Mucosa of rectum (tissue), 2 donors: Measurements from ENCODE around the gene TBC1D24.

Source experiments
- H3K27ac ChIP-seq, 2 donors: one replicate each; pipeline ENCODE4 v1.7.0; 2013; ENCODE audit warnings: inconsistent platforms in 2 of 2, low read depth in 2 of 2, low read length in 2 of 2
- H3K27me3 ChIP-seq, 2 donors: one replicate each; pipeline ENCODE4 v1.7.0; 2013; ENCODE audit warnings: low read length in 2 of 2; ENCODE audit not compliant: control insufficient read depth in 2 of 2, insufficient read depth in 2 of 2
- H3K36me3 ChIP-seq, 2 donors: one replicate each; pipeline ENCODE4 v1.7.0; 2013; ENCODE audit warnings: low read length in 2 of 2; ENCODE audit not compliant: control insufficient read depth in 2 of 2, insufficient read depth in 2 of 2
- H3K4me1 ChIP-seq, 2 donors: one replicate each; pipeline ENCODE4 v1.7.0; 2013; ENCODE audit warnings: low read length in 2 of 2, mild to moderate bottlenecking in 1 of 2; ENCODE audit not compliant: control insufficient read depth in 2 of 2, insufficient read depth in 2 of 2
- H3K4me3 ChIP-seq, 2 donors: one replicate each; pipeline ENCODE4 v1.7.0; 2013; ENCODE audit warnings: low read length in 2 of 2
- H3K9ac ChIP-seq, 2 donors: one replicate each; pipeline ENCODE4 v1.7.0; 2013; ENCODE audit warnings: low read length in 2 of 2, low read depth in 1 of 2, mild to moderate bottlenecking in 1 of 2
- H3K9me3 ChIP-seq, 2 donors: one replicate each; pipeline ENCODE4 v1.7.0; 2013; ENCODE audit warnings: low read length in 2 of 2; ENCODE audit not compliant: control insufficient read depth in 2 of 2
- donor health status: healthy.
- donor health status: Normal muscosa, but diverticular disease.

Gene TBC1D24

DNA sequence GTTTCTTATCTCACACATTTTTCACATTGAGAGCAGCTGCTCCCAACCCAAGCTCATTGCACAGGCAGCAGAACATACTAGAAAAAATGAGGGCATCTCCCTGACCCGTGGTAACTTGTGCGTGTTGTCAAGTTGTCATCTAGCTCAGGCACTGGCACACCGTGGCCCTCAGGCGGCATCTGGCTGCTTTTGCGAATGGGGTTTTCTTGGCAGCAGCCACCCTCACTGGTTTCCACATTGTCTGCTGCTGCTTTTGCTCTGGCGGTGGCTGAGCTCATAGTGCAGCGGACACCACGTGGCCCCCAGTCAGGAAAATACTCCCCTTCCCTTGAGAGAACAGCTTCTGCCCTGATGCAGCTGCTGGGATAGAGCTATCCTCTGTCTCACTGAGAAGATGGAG lies 24.4 kb upstream of the TBC1D24 start:
- no peak overlapping the region for H3K4me3 ChIP-seq
- no peak overlapping the region for H3K27ac ChIP-seq
- no peak overlapping the region for H3K9ac ChIP-seq
- peaks cover 8 to 22% of the 10 kb centered on the region in 2 donors for H3K36me3 ChIP-seq
- H3K4me1 ChIP-seq = no peaks in the 10 kb centered on the region
- no peaks in the 10 kb centered on the region for H3K9me3 ChIP-seq
- no peaks in the 10 kb centered on the region for H3K27me3 ChIP-seq

GRCh38 chr16:2450975-2451381 lies 23.9 kb upstream of the TBC1D24 start:
- no peak overlapping the region for H3K27ac ChIP-seq

DNA sequence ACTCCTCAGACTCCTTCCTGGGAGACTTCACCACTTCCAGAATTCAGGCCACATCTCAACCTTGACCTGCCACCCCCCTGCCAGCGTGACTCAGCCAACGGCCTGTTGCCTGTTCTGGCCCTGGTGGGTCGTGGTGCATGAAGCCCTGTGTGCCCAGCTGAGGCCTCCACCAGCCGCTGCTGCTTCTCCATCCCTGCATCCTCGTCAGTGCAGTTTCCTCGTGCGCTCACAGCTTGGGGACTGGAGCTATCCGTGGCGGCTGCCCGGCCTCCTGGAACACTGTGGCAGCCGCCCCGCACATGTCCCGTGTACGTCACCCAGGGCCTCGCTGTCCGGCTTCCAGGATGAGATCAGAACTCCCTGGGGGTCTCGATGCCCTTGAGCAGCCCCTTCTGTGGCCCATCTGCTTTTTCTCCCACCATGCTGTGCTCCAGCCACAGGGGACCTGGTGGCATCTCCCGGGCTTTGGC lies 23.0 kb upstream of the TBC1D24 start:
- Histone ChIP-seq H3K4me1 (no peaks in the 10 kb centered on the region), H3K9ac (no peak overlapping the region), H3K27ac (no peak overlapping the region), H3K4me3 (no peak overlapping the region), H3K36me3 (peaks cover 3 to 22% of the 10 kb centered on the region in 2 donors), H3K27me3 (no peaks in the 10 kb centered on the region), H3K9me3 (no peaks in the 10 kb centered on the region)

More at GRCh38 chr16:2450975-2451381, 23.9 kb upstream of the TBC1D24 start:
- Histone ChIP-seq H3K36me3 (peaks cover 8 to 23% of the 10 kb centered on the region in 2 donors), H3K4me1 (no peaks in the 10 kb centered on the region), H3K27me3 (no peaks in the 10 kb centered on the region), H3K4me3 (no peak overlapping the region), H3K9me3 (no peaks in the 10 kb centered on the region), H3K9ac (no peak overlapping the region)

DNA sequence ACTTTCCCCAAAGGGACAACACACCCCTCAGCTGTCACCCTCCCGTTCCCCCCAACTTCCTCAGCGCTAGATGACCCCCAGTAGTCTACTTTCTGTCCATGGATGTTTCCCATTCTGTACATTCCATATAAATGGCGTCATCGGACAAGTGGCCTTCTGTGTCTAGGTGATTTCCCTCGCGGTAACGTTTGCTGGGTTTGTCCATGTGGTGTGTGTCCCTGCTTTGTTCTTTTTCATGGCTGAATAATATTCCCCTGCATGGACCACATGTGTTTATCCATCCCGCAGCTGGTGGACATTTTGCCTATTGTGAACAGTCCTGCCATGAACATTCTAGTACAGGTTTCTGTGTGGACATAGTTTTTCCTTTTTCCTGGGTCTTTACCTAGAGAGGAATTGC lies 22.3 kb upstream of the TBC1D24 start:
- peaks cover 3 to 22% of the 10 kb centered on the region in 2 donors for H3K36me3 ChIP-seq

GRCh38 chr16:2455081-2455845 lies 19.7 kb upstream of the TBC1D24 start:
- Histone ChIP-seq H3K27ac (no peak overlapping the region), H3K36me3 (peaks cover 3 to 12% of the 10 kb centered on the region in 2 donors), H3K4me3 (no peak overlapping the region), H3K4me1 (peaks cover 4 to 6% of the 10 kb centered on the region in 2 donors), H3K9ac (no peak overlapping the region), H3K9me3 (no peaks in the 10 kb centered on the region), H3K27me3 (no peaks in the 10 kb centered on the region)

More for the DNA sequence above, 22.3 kb upstream of the TBC1D24 start:
- no peaks in the 10 kb centered on the region for H3K27me3 ChIP-seq
- no peak overlapping the region for H3K9ac ChIP-seq
- no peak overlapping the region for H3K27ac ChIP-seq
- no peaks in the 10 kb centered on the region for H3K4me1 ChIP-seq
- H3K9me3 ChIP-seq = no peaks in the 10 kb centered on the region
- no peak overlapping the region for H3K4me3 ChIP-seq

- H3K4me3 ChIP-seq = no peak overlapping the region
- H3K9me3 ChIP-seq = no peaks in the 10 kb centered on the region
- no peak overlapping the region for H3K9ac ChIP-seq
- no peaks in the 10 kb centered on the region for H3K27me3 ChIP-seq
- peaks cover 3 to 9% of the 10 kb centered on the region in 2 donors for H3K36me3 ChIP-seq
- H3K27ac ChIP-seq = no peak overlapping the region
- peaks cover 4 to 10% of the 10 kb centered on the region in 2 donors for H3K4me1 ChIP-seq
These were observed 18.3 kb upstream of the TBC1D24 start for GRCh38 chr16:2456551-2457153.

DNA sequence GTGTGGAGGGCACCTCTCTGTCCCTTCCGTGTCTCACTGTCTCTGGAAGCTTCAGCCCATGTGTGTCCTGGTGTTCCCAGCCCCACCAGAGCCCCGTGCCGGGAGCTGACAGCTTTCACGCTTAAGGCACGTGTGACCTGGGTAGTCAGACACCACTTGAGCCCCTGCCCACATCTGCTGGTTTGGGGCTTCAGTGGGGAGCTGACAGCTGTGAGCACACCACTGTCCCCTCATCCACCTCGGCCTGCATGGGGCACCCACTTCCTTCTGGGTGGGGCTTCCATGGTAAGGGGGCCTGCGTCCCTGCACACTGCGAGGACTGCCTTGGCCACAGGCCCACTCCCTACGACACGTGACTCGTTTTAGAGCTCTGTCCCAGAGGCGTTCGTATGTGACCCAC lies 17.7 kb upstream of the TBC1D24 start:
- Histone ChIP-seq H3K4me3 (no peak overlapping the region), H3K9ac (no peak overlapping the region), H3K4me1 (peaks cover 4 to 10% of the 10 kb centered on the region in 2 donors), H3K27ac (no peak overlapping the region), H3K9me3 (no peaks in the 10 kb centered on the region), H3K36me3 (peaks cover 3 to 9% of the 10 kb centered on the region in 2 donors), H3K27me3 (no peaks in the 10 kb centered on the region)

DNA sequence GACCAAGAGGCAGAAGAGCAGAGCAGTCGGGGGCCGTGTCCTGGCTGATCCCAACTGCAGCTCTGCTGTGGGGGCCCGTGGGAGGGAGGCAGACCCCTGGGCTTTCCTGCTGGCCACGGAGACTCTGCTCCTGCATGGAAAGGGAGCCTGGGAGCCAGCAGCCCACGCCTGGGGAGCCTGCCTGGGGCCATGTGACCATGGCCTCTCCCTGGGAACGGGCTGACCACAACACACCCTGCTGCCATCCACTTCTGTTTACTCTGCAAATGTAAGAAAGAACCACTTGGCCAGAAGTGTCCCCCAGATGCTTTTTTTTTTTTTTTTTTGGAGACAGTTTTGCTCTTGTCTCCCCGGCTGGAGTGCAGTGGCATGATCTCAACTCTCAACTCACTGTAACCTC lies 17.0 kb upstream of the TBC1D24 start:
- H3K9me3 ChIP-seq = no peaks in the 10 kb centered on the region
- H3K36me3 ChIP-seq = peaks cover 3 to 4% of the 10 kb centered on the region in 2 donors
- no peak overlapping the region for H3K4me3 ChIP-seq
- peaks cover 4 to 10% of the 10 kb centered on the region in 2 donors for H3K4me1 ChIP-seq
- H3K27me3 ChIP-seq = no peaks in the 10 kb centered on the region
- H3K9ac ChIP-seq = no peak overlapping the region
- H3K27ac ChIP-seq = no peak overlapping the region

DNA sequence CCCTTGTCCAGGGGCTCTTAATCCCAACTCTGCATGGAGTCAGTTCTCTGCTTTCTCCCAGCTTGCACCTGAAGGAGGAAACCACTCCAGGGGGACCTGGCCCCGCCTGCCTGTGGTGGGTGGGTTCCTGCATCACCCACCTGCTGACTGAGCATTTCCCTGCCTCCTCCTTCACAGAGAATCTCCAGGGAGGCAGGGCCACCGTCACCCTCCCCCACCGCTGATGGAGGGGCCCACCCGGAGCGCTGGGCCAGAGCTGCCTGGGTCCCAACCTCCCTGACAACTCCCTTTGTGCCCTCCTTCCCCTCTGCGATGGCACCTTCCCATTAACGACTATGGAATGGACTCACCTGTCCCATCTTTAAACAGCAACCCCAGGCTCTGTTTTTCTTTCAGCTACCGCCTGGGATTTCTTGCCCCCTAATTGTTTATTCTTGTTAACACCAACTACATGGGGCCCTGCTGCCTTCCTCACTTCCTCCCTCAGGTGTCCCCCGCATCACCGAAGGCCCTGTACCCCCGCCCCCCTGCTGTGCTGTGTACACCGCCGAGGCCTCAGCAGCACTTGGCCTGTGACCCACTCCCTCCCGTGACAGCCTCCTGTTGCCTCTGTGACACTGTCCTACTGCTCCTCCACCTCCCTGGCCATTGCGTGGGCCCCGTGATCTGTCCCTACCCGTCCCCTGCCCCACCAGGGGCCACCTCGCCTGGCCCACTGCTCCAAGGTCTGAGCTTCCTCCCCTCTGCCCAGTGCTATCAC lies 15.9 kb upstream of the TBC1D24 start:
- H3K9me3 ChIP-seq = no peaks in the 10 kb centered on the region
- peak overlapping the region; percentile 60 to 76 for H3K9ac ChIP-seq
- peaks cover 4 to 10% of the 10 kb centered on the region in 2 donors for H3K4me1 ChIP-seq
- peak overlapping the region; percentile 70 to 77 for H3K4me3 ChIP-seq
- peaks cover 0 to 4% of the 10 kb centered on the region in 2 donors for H3K36me3 ChIP-seq
- H3K27ac ChIP-seq = peak overlapping the region in 1 of 2 donors; percentile 16
- H3K27me3 ChIP-seq = no peaks in the 10 kb centered on the region
